GM23338 (cell line): ENCODE results near the gene GRK5.
"Not testable (repeated sequence)": the region's sequence is repeated elsewhere in the genome, so short reads cannot be mapped to it uniquely, and the experiment has no call there.

Experiments used
- POLR2AphosphoS5 ChIP-seq: IDR thresholded peaks from 2 replicates; pipeline ENCODE4 v1.6.1; 2016; ENCODE audit warnings: antibody characterized with exemption, low read depth
- ZNF114 ChIP-seq: fragments of 250-450 bp; sonication (Bioruptor Pico); IDR thresholded peaks from 2 replicates; pipeline ENCODE4 v1.5.0; 2020; ENCODE audit warnings: mild to moderate bottlenecking, moderate library complexity
- TF ChIP-seq, protein P1 (sequence below), 2 experiments: fragments of 200-600 bp in 1 of 2; sonication (generic) in 1 of 2; conservative IDR thresholded peaks; 2 replicates each; pipeline versions ENCODE4 v1.5.1 to v1.6.1; 2016 to 2017; ENCODE audit warnings: antibody characterized with exemption in 2 of 2, low read depth in 2 of 2, mild to moderate bottlenecking in 2 of 2, moderate library complexity in 1 of 2
- TF ChIP-seq, protein P2 (sequence below): IDR thresholded peaks from one replicate; pipeline ENCODE4 v1.6.1; 2018; ENCODE audit warnings: antibody characterized with exemption; ENCODE audit not compliant: unreplicated experiment
- TF ChIP-seq, protein P3 (sequence below): IDR thresholded peaks from 2 replicates; pipeline ENCODE4 v1.6.1; 2016; ENCODE audit warnings: antibody characterized with exemption

DNA sequence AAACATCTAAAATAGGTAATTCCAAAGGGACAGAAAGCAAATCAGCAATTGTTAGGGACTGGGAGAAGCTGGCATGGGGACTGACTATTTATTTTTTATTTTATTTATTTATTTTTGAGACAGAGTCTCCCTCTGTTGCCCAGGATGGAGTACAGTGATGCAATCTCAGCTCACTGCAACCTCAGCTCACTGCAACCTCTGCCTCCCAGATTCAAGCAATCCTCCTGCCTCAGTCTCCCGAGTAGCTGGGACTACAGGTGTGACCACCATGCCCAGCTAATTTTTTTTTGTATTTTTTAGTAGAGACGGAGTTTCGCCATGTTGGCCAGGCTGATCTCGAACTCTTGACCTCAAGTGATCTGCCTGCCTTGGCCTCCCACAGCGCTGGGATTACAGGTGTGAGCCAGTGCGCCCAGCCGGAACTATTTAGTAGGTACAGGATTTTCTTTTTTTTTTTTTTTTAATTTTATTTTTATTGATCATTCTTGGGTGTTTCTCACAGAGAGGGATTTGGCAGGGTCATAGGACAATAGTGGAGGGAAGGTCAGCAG lies 26.4 kb upstream of the GRK5 start:
- TF ChIP-seq, protein P1, sequence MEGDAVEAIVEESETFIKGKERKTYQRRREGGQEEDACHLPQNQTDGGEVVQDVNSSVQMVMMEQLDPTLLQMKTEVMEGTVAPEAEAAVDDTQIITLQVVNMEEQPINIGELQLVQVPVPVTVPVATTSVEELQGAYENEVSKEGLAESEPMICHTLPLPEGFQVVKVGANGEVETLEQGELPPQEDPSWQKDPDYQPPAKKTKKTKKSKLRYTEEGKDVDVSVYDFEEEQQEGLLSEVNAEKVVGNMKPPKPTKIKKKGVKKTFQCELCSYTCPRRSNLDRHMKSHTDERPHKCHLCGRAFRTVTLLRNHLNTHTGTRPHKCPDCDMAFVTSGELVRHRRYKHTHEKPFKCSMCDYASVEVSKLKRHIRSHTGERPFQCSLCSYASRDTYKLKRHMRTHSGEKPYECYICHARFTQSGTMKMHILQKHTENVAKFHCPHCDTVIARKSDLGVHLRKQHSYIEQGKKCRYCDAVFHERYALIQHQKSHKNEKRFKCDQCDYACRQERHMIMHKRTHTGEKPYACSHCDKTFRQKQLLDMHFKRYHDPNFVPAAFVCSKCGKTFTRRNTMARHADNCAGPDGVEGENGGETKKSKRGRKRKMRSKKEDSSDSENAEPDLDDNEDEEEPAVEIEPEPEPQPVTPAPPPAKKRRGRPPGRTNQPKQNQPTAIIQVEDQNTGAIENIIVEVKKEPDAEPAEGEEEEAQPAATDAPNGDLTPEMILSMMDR (conservative IDR thresholded peaks at IDR 0.05; ENCODE audit: low read depth in 2 of 2), result not testable (repeated sequence)
- not testable (repeated sequence) for TF ChIP-seq ZNF114, POLR2AphosphoS5
- TF ChIP-seq, protein P2, sequence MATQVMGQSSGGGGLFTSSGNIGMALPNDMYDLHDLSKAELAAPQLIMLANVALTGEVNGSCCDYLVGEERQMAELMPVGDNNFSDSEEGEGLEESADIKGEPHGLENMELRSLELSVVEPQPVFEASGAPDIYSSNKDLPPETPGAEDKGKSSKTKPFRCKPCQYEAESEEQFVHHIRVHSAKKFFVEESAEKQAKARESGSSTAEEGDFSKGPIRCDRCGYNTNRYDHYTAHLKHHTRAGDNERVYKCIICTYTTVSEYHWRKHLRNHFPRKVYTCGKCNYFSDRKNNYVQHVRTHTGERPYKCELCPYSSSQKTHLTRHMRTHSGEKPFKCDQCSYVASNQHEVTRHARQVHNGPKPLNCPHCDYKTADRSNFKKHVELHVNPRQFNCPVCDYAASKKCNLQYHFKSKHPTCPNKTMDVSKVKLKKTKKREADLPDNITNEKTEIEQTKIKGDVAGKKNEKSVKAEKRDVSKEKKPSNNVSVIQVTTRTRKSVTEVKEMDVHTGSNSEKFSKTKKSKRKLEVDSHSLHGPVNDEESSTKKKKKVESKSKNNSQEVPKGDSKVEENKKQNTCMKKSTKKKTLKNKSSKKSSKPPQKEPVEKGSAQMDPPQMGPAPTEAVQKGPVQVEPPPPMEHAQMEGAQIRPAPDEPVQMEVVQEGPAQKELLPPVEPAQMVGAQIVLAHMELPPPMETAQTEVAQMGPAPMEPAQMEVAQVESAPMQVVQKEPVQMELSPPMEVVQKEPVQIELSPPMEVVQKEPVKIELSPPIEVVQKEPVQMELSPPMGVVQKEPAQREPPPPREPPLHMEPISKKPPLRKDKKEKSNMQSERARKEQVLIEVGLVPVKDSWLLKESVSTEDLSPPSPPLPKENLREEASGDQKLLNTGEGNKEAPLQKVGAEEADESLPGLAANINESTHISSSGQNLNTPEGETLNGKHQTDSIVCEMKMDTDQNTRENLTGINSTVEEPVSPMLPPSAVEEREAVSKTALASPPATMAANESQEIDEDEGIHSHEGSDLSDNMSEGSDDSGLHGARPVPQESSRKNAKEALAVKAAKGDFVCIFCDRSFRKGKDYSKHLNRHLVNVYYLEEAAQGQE, result not testable (repeated sequence)
- TF ChIP-seq, protein P3, sequence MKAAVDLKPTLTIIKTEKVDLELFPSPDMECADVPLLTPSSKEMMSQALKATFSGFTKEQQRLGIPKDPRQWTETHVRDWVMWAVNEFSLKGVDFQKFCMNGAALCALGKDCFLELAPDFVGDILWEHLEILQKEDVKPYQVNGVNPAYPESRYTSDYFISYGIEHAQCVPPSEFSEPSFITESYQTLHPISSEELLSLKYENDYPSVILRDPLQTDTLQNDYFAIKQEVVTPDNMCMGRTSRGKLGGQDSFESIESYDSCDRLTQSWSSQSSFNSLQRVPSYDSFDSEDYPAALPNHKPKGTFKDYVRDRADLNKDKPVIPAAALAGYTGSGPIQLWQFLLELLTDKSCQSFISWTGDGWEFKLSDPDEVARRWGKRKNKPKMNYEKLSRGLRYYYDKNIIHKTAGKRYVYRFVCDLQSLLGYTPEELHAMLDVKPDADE, result not testable (repeated sequence)
